Measurements from ENCODE around the gene GULP1. TPM values are rescaled to one million over a fixed set of nuclear protein-coding genes. Genes with fewer than 3 reads are reported as not detected.

The GULP1 gene
- total RNA-seq, 1 experiment from 2014 or later = 140 TPM

GRCh38 chr2:188506843-188507242, 215.2 kb downstream of the GULP1 start:
- Mint-ChIP-seq H3K27ac (peak overlapping the region in 1 of 3 experiments; percentile 82; a peak in 2 of 7 replicates), H3K27me3 (ENCODE audit: low read depth) (no peaks in the 10 kb centered on the region), H3K4me1 (peaks cover 31 to 32% of the 10 kb centered on the region in 2 experiments), H3K4me3 (no peak overlapping the region), H3K36me3 (ENCODE audit: insufficient read depth in 1 of 3, low read depth in 3 of 3) (peaks cover 0 to 4% (median 0%) of the 10 kb centered on the region in 3 experiments; a peak in 2 of 7 replicates), H3K9me3 (no peaks in the 10 kb centered on the region)
- H3K4me2 ChIP-seq (ENCODE audit: insufficient read depth, insufficient read length, low read length) = no peak overlapping the region
- H2BK5ac ChIP-seq (ENCODE audit: insufficient read length, low read length) = no peak overlapping the region
- no peak for TF ChIP-seq CTCF (conservative IDR thresholded peaks at IDR 0.05)
- no peak overlapping the region for H3K23ac ChIP-seq (ENCODE audit: insufficient read length, low read depth, low read length)
- DNase-seq = no peak
- H3K23me2 ChIP-seq (ENCODE audit: insufficient read length, low read depth, low read length, poor library complexity, severe bottlenecking) = no peaks in the 10 kb centered on the region
- H3K79me2 ChIP-seq (ENCODE audit: insufficient read depth, low read length) = no peaks in the 10 kb centered on the region; the same call in 1 of the 2 replicates
- no peak overlapping the region for H4K5ac ChIP-seq (ENCODE audit: insufficient read length, low read depth, low read length)
- H3K4me1 ChIP-seq (ENCODE audit: insufficient read depth, low read length) = no peaks in the 10 kb centered on the region; the same call in 1 of the 2 replicates
- no CpG with 5 or more reads among the region's 1 CpG for WGBS (ENCODE audit: extremely low coverage, insufficient read length, low lambda C conversion rate)
- H3K18ac ChIP-seq (ENCODE audit: insufficient read length, low read depth, low read length) = no peak overlapping the region
- no peak overlapping the region for H2BK20ac ChIP-seq (ENCODE audit: low read depth, low read length, poor library complexity, severe bottlenecking)
- H2AK5ac ChIP-seq (ENCODE audit: insufficient read length, low read length) = no peak overlapping the region
- no peak overlapping the region for H3K56ac ChIP-seq (ENCODE audit: insufficient read length, low read depth, low read length)
- no peak overlapping the region for H2AFZ ChIP-seq (ENCODE audit: low read length)
- H3T11ph ChIP-seq (ENCODE audit: low read length) = no peak overlapping the region
- no peaks in the 10 kb centered on the region for H4K20me1 ChIP-seq (ENCODE audit: control insufficient read depth, insufficient read depth, insufficient read length)
- no peak overlapping the region for H2BK12ac ChIP-seq (ENCODE audit: insufficient read length, low read depth, low read length)
- no peak overlapping the region for H4K8ac ChIP-seq (replicated peaks; ENCODE audit: insufficient read length, low read depth, low read length)
- no peaks in the 10 kb centered on the region for H3K27me3 ChIP-seq (ENCODE audit: insufficient read depth, low read length)
- H3K9me3 ChIP-seq (ENCODE audit: control insufficient read depth, low read depth, low read length) = no peaks in the 10 kb centered on the region
- H3K14ac ChIP-seq (ENCODE audit: insufficient read depth, low read length) = no peak overlapping the region
- H3K4ac ChIP-seq (ENCODE audit: low read depth, low read length) = no peak overlapping the region
- H3K9ac ChIP-seq (ENCODE audit: extremely low read depth, insufficient read length, low read length) = no peak overlapping the region
- H2BK120ac ChIP-seq (ENCODE audit: low read depth, low read length, poor library complexity, severe bottlenecking) = no peak overlapping the region
- no peak overlapping the region for H2BK15ac ChIP-seq (ENCODE audit: low read depth, low read length)
- no peaks in the 10 kb centered on the region for H3K79me1 ChIP-seq (ENCODE audit: insufficient read depth, low read depth, low read length, poor library complexity, severe bottlenecking)
- no peak overlapping the region for H4K91ac ChIP-seq (ENCODE audit: insufficient read length, low read depth, low read length)
- H3K27ac ChIP-seq (ENCODE audit: insufficient read length, low read depth, low read length) = no peak overlapping the region
